Ishikawa (cell line): Measurements from ENCODE around the gene GLP2R.
A peak's percentile ranks its signal among the peaks of the same experiment; 100 is the strongest.

Experiments
- CEBPB ChIP-seq: IDR thresholded peaks from 2 replicates; pipeline ENCODE4 v1.6.1; 2012
- CREB1 ChIP-seq: IDR thresholded peaks from 2 replicates; pipeline ENCODE4 v1.6.1; 2012; ENCODE audit warnings: low read depth
- EGR1 ChIP-seq: IDR thresholded peaks from 2 replicates; pipeline ENCODE4 v1.6.1; 2012
- EP300 ChIP-seq: IDR thresholded peaks from 2 replicates; pipeline ENCODE4 v1.6.1; 2012; ENCODE audit warnings: borderline replicate concordance
- FOXM1 ChIP-seq: IDR thresholded peaks from 2 replicates; pipeline ENCODE4 v1.6.1; 2012; ENCODE audit warnings: low read depth, borderline replicate concordance
- MAX ChIP-seq: IDR thresholded peaks from 2 replicates; pipeline ENCODE4 v1.6.1; 2012
- NFIC ChIP-seq: IDR thresholded peaks from 2 replicates; pipeline ENCODE4 v1.6.1; 2012
- RAD21 ChIP-seq: IDR thresholded peaks from 2 replicates; pipeline ENCODE4 v1.6.1; 2012; ENCODE audit warnings: low read depth
- REST ChIP-seq: IDR thresholded peaks from 2 replicates; pipeline ENCODE4 v1.6.1; 2012; ENCODE audit warnings: low read depth, mild to moderate bottlenecking
- TAF1 ChIP-seq: IDR thresholded peaks from 2 replicates; pipeline ENCODE4 v1.6.1; 2012; ENCODE audit warnings: low read depth, mild to moderate bottlenecking
- TCF12 ChIP-seq: IDR thresholded peaks from 2 replicates; pipeline ENCODE4 v1.6.1; 2012; ENCODE audit warnings: low read depth
- TEAD4 ChIP-seq: IDR thresholded peaks from 2 replicates; pipeline ENCODE4 v1.6.1; 2012
- USF1 ChIP-seq: IDR thresholded peaks from 2 replicates; pipeline ENCODE4 v1.6.1; 2012
- YY1 ChIP-seq: IDR thresholded peaks from 2 replicates; pipeline ENCODE4 v1.6.1; 2012; ENCODE audit warnings: low read depth
- ZBTB7A ChIP-seq: IDR thresholded peaks from 2 replicates; pipeline ENCODE4 v1.6.1; 2012; ENCODE audit warnings: low read depth

GLP2R gene

GRCh38 chr17:9926150-9926804 is 100.6 kb downstream of the GLP2R start:
- TF ChIP-seq REST: no peak
- no peak for TF ChIP-seq ZBTB7A
- no peak for TF ChIP-seq FOXM1
- no peak for TF ChIP-seq TCF12
- TF ChIP-seq RAD21: no peak
- TF ChIP-seq CEBPB: no peak
- no peak for TF ChIP-seq CREB1

GRCh38 chr17:9928601-9929333 is 103.0 kb downstream of the GLP2R start:
- no peak for TF ChIP-seq CEBPB
- TF ChIP-seq RAD21: peak; percentile 39
- no peak for TF ChIP-seq TEAD4

- TF ChIP-seq NFIC (no peak), FOXM1 (no peak), CREB1 (no peak), TAF1 (no peak), ZBTB7A (no peak), EP300 (no peak), EGR1 (no peak), CEBPB (no peak), YY1 (no peak), TCF12 (no peak), USF1 (no peak)
Observed at GRCh38 chr17:9929871-9930270, 104.1 kb downstream of the GLP2R start.

GRCh38 chr17:9931144-9931741 is 105.5 kb downstream of the GLP2R start:
- TF ChIP-seq TCF12: no peak
- TF ChIP-seq USF1: no peak
- TF ChIP-seq TAF1: no peak
- no peak for TF ChIP-seq EGR1
- no peak for TF ChIP-seq CREB1
- no peak for TF ChIP-seq FOXM1
- TF ChIP-seq MAX: no peak
- no peak for TF ChIP-seq EP300
- no peak for TF ChIP-seq ZBTB7A
- no peak for TF ChIP-seq YY1
- no peak for TF ChIP-seq REST
- TF ChIP-seq TEAD4: no peak
- TF ChIP-seq CEBPB: no peak
- TF ChIP-seq NFIC: no peak
- no peak for TF ChIP-seq RAD21

- TF ChIP-seq YY1 (no peak), ZBTB7A (no peak), TCF12 (no peak), TAF1 (no peak), CREB1 (no peak), MAX (no peak), EP300 (no peak), NFIC (no peak)
Observed at GRCh38 chr17:9932491-9932890, 106.8 kb downstream of the GLP2R start.

- TF ChIP-seq CREB1 (no peak), RAD21 (no peak), CEBPB (no peak), TEAD4 (no peak)
Observed at GRCh38 chr17:9934331-9934730, 108.6 kb downstream of the GLP2R start.
